ENCODE results near the gene IL17C. TPM values are rescaled to one million over a fixed set of nuclear protein-coding genes. Genes with fewer than 3 reads are reported as not detected.

The IL17C gene
- total and polyA plus RNA-seq, 10 of the 15 experiments (the other 5 are each of a cell fraction or from before 2014, with no cell fraction given), result not detected

DNA sequence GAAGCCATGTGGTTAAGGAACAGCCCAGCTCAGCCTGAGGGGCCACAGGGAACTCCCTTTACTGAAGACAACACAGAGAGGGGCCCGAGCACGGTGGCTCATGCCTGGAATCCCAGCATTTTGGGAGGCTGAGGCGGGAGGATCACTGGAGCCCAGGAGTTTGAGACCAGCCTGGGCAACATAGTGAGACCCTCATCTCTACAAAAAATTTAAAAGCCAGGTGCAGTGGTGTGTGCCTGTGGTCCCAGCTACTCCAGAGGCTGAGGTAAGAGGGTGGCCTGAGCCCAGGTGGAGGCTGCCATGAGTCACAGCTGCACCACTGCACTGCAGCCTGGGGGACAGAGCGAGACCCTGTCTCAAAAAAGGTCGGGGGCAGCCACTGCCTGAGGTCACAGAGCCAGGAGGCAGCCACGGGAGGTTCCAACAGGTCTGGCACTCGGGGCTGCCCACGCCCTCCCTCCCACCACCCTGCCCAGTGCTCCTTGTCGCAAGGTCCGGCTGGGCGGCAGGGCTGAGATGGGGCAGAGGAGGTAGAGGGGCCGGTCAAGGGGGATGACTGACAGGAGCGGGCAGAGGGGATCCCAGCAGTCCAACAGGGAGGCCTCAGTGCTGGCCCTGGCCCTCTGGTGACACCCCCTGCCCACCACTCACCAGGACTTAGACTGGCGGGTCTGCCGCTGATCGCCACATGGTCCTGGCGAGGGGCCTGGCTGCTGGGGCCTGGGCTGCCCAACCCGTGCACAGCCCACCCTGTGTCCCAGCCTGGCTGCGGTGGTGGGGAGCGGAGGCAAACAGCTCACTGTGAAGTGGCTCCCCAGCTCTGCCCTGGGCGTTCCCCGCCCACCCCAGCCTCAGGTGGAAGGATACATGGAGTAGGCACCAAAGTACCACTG lies 9.1 kb downstream of the IL17C start:
- Histone ChIP-seq H3K9ac (ENCODE audit: control insufficient read depth, insufficient read depth, low read length) (no peak overlapping the region), H3K4me1 (ENCODE audit: control insufficient read depth, insufficient read depth, low read length) (peaks cover 20% of the 10 kb centered on the region)

DNA sequence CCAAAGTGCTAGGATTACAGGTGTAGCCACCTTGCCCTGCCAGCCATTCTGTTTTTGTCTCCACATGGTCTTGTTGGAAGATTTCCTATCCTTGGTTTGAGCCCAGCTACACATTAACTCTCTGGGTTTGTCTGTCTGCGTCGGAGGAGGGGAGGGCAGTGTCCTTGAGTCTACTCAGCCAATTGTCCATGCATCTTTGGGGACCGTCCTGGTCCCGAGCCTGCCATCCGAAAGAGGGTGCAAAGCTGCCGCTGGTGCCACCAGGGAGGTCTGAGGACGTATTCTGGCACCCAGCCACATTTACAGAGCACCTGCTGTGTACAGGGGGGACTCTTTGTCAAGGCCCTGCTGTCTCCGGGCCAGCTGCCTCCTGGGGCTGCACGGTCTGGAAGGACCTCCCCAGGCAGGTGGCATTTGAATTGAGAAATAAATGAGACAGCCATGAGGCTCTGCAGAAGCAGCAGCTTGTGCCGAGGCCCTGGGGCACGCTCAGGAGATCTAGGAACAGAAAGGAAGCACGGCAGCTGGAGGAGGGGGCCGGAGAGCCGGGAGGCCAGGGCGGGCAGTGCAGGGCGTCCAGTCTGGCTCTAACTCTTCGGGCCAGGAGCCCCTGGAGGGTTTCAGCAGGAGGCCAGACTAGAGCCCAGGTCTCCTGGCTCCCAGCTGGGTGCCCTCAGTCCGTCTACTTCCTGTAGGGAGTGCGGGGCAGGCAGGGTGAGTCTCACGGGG lies 11.0 kb downstream of the IL17C start:
- no peak for DNase-seq (ENCODE audit: low read depth, low spot score)
- no peak for FAIRE-seq
- Histone ChIP-seq H3K36me3 (ENCODE audit: control insufficient read depth in 2 of 2, insufficient read depth in 2 of 2, low read length in 1 of 2) (peaks cover 0 to 6% of the 10 kb centered on the region in 2 experiments), H3K4me1 (ENCODE audit: control insufficient read depth, insufficient read depth, low read length) (peaks cover 22% of the 10 kb centered on the region), H3K79me2 (ENCODE audit: control insufficient read depth, insufficient read depth, low read length) (peaks cover 36% of the 10 kb centered on the region), H3K27ac (ENCODE audit: control insufficient read depth, insufficient read depth) (peak overlapping the region; percentile 96), H3K4me3 (peak overlapping the region; percentile 98), H3K9ac (ENCODE audit: control insufficient read depth, insufficient read depth, low read length) (peak overlapping the region; percentile 87), H2AFZ (ENCODE audit: control insufficient read depth, low read depth, low read length) (no peak overlapping the region), H3K9me3 (replicated peaks; ENCODE audit: control insufficient read depth, insufficient read depth, low read length) (no peaks in the 10 kb centered on the region), H3K27me3 (replicated peaks in 1 of 2; ENCODE audit: control insufficient read depth in 2 of 2, insufficient read depth in 2 of 2, low read length in 1 of 2) (no peaks in the 10 kb centered on the region), H4K20me1 (ENCODE audit: control insufficient read depth, insufficient read depth) (peaks cover 7% of the 10 kb centered on the region; the same call in 1 of the 2 replicates), H3K4me2 (ENCODE audit: control insufficient read depth, insufficient read depth) (peak overlapping the region; percentile 75)
- WGBS (ENCODE audit: insufficient coverage, insufficient replicate concordance, low lambda C conversion rate, missing lambda C conversion rate), result 24% methylated on average over 20 of the region's 20 CpGs
- no peak for TF ChIP-seq BMI1 (IDR thresholded peaks at IDR 0.05; ENCODE audit: borderline replicate concordance)
- no peak for TF ChIP-seq CREM (IDR thresholded peaks at IDR 0.05; ENCODE audit: low read depth)
- TF ChIP-seq POLR2AphosphoS2 (IDR thresholded peaks at IDR 0.05; ENCODE audit: low read depth, low read length), result 0 out of 2 replicates have a peak, but pooled peaks have one; percentile 10
- peak; percentile 22; the same call in 1 of the 2 replicates for TF ChIP-seq POLR2AphosphoS5 (IDR thresholded peaks at IDR 0.05; ENCODE audit: low read length)
- no TSS peak for BruUV-seq (replicated peaks)
- ChIA-PET RAD21 (ENCODE audit: unreplicated experiment) (interaction anchor here (0.5 to 1.7 kb wide), 4 partner anchors 12 to 256 kb away, joined by 3 to 6 read pairs (median 4); partner anchors contain the start of gene IL17C), POLR2A (interaction anchor here (0.7 to 1.9 kb wide), 8 partner anchors 10 to 161 kb away, joined by 3 to 15 read pairs (median 5); partner anchors contain the start of genes MVD and ZC3H18), SMC1A (ENCODE audit: uncharacterized antibody, unreplicated experiment) (interaction anchor here (1.1 to 1.3 kb wide), 2 partner anchors 16 to 56 kb away, joined by 3 to 4 read pairs; no protein-coding TSS in a partner anchor), CTCF (interaction anchor here (0.5 to 1.9 kb wide), 5 partner anchors 16 to 53 kb away, joined by 3 to 4 read pairs (median 3); no protein-coding TSS in a partner anchor)
- in situ Hi-C loops (cut with MboI), result no loop called here
- ATAC-seq, result no peak
- intact Hi-C loops (cut with micrococcal nuclease; ENCODE audit: unreplicated experiment), result no loop called here

More for the DNA sequence above, 9.1 kb downstream of the IL17C start:
- DNase-seq (ENCODE audit: low read depth, low spot score) (no peak), FAIRE-seq (no peak), ATAC-seq (no peak)
- Histone ChIP-seq H3K79me2 (ENCODE audit: control insufficient read depth, insufficient read depth, low read length) (peaks cover 36% of the 10 kb centered on the region), H3K27ac (ENCODE audit: control insufficient read depth, insufficient read depth) (no peak overlapping the region), H3K36me3 (ENCODE audit: control insufficient read depth in 2 of 2, insufficient read depth in 2 of 2, low read length in 1 of 2) (peaks cover 2 to 4% of the 10 kb centered on the region in 2 experiments; a peak in 3 of 4 replicates), H4K20me1 (ENCODE audit: control insufficient read depth, insufficient read depth) (peaks cover 7% of the 10 kb centered on the region; the same call in 1 of the 2 replicates), H3K4me2 (ENCODE audit: control insufficient read depth, insufficient read depth) (peak overlapping the region; percentile 35), H3K4me3 (peak overlapping the region; percentile 98; the same call in 1 of the 2 replicates), H3K9me3 (replicated peaks; ENCODE audit: control insufficient read depth, insufficient read depth, low read length) (no peaks in the 10 kb centered on the region), H2AFZ (ENCODE audit: control insufficient read depth, low read depth, low read length) (no peak overlapping the region), H3K27me3 (replicated peaks in 1 of 2; ENCODE audit: control insufficient read depth in 2 of 2, insufficient read depth in 2 of 2, low read length in 1 of 2) (no peaks in the 10 kb centered on the region)
- RAD21 ChIA-PET (ENCODE audit: unreplicated experiment), result interaction anchor here (0.7 kb wide), 1 partner anchor 27 kb away, joined by 3 read pairs; no protein-coding TSS in a partner anchor
- intact Hi-C loops (cut with micrococcal nuclease; ENCODE audit: unreplicated experiment), result no loop called here
- BruUV-seq (replicated peaks), result no TSS peak
- no peak for TF ChIP-seq KLF5 (IDR thresholded peaks at IDR 0.05; ENCODE audit: partially characterized antibody)
- TF ChIP-seq CEBPB (IDR thresholded peaks at IDR 0.05; ENCODE audit: borderline replicate concordance in 1 of 2, low read depth in 2 of 2, low read length in 2 of 2), result no peak
- no peak for TF ChIP-seq CBX3 (IDR thresholded peaks at IDR 0.05; ENCODE audit: borderline replicate concordance, low read depth)
- no peak for TF ChIP-seq NRF1 (conservative IDR thresholded peaks at IDR 0.05; ENCODE audit: low read depth, low read length)
- TF ChIP-seq POLR2A (IDR thresholded peaks at IDR 0.05; ENCODE audit: low read depth, low read length), result peak; percentile 71
- CTCF ChIA-PET, result no interaction called here
- in situ Hi-C loops (cut with MboI), result no loop called here
- SMC1A ChIA-PET (ENCODE audit: uncharacterized antibody, unreplicated experiment), result no interaction called here
- WGBS (ENCODE audit: insufficient coverage, insufficient replicate concordance, low lambda C conversion rate, missing lambda C conversion rate), result 90% methylated on average over 22 of the region's 22 CpGs
- POLR2A ChIA-PET, result interaction anchor here (0.9 to 1.0 kb wide), 2 partner anchors 8 to 17 kb away, joined by 3 read pairs; no protein-coding TSS in a partner anchor
